ENCODE results near the gene HAUS8. TPM values are rescaled to one million over a fixed set of nuclear protein-coding genes. Genes with fewer than 3 reads are reported as not detected.
"Not testable (repeated sequence)": the region's sequence is repeated elsewhere in the genome, so short reads cannot be mapped to it uniquely, and the experiment has no call there.

The HAUS8 gene
- total and polyA plus RNA-seq, 9 of the 15 experiments (the other 6 are each of a cell fraction or from before 2014, with no cell fraction given), result 20.5 to 53.2 (median 36.0) TPM

- POLR2A ChIA-PET, result interaction anchor here (0.6 to 1.2 kb wide), 3 partner anchors 11 to 21 kb away, joined by 3 to 7 read pairs (median 3); no protein-coding TSS in a partner anchor
- Histone ChIP-seq H3K36me3 (ENCODE audit: control insufficient read depth, insufficient read depth, low read length) (peaks cover 63% of the 10 kb centered on the region; the same call in 2 of the 3 replicates), H3K9me3 (replicated peaks; ENCODE audit: control insufficient read depth, insufficient read depth, low read depth, low read length) (no peaks in the 10 kb centered on the region), H3K79me2 (ENCODE audit: control insufficient read depth, insufficient read depth, low read length) (peaks cover 23% of the 10 kb centered on the region), H3K27ac (ENCODE audit: extremely low read depth, low read depth, low read length) (no peak overlapping the region), H3K4me2 (ENCODE audit: insufficient read depth, low read length) (no peak overlapping the region), H4K20me1 (replicated peaks; ENCODE audit: control insufficient read depth, insufficient read depth, low read length) (peaks cover 30% of the 10 kb centered on the region), H3K9ac (ENCODE audit: insufficient read depth in 1 of 2, low read depth in 2 of 2, low read length in 2 of 2) (peak overlapping the region in 1 of 2 experiments; percentile 82; a peak in 2 of 4 replicates), H3K4me3 (no peak overlapping the region), H3K9me1 (ENCODE audit: control insufficient read depth, insufficient read depth, low read length) (no peaks in the 10 kb centered on the region), H3K4me1 (replicated peaks in 1 of 2; ENCODE audit: control insufficient read depth in 2 of 2, insufficient read depth in 2 of 2, low read length in 2 of 2) (peaks cover 0 to 20% of the 10 kb centered on the region in 2 experiments; a peak in 2 of 5 replicates), H3K27me3 (ENCODE audit: control insufficient read depth in 2 of 2, insufficient read depth in 2 of 2, low read length in 2 of 2) (no peaks in the 10 kb centered on the region), H2AFZ (ENCODE audit: low read depth, low read length) (no peak overlapping the region)
- CTCF ChIA-PET (ENCODE audit: low intra/inter-chr PET ratio), result no interaction called here
- intact Hi-C loops (cut with micrococcal nuclease), result no loop called here
- ATAC-seq (no peak), FAIRE-seq (no peak), DNase-seq (ENCODE audit: extremely low read depth in 1 of 4, low spot score in 3 of 4) (no peak)
- in situ Hi-C loops (cut with MboI), result no loop called here
- no TSS peak for BruUV-seq (replicated peaks)
- TF ChIP-seq FOSL1 (tag; conservative IDR thresholded peaks at IDR 0.05), result peak; percentile 81
- TF ChIP-seq ATF3 (IDR thresholded peaks at IDR 0.05), result 0 out of 2 replicates have a peak, but pooled peaks have one; percentile 10
- TF ChIP-seq ATF3 (CRISPR knock-in tag; conservative IDR thresholded peaks at IDR 0.05), result no peak
- TF ChIP-seq POLR2G (IDR thresholded peaks at IDR 0.05; ENCODE audit: low read depth, low read length), result peak; percentile 26; the same call in 1 of the 2 replicates
- no peak for TF ChIP-seq RBBP5 (IDR thresholded peaks at IDR 0.05; ENCODE audit: borderline replicate concordance, insufficient read depth, low read length, poor library complexity, severe bottlenecking)
- WGBS (ENCODE audit: insufficient coverage, low coverage, missing lambda C conversion rate), result 76% methylated on average over 26 of the region's 27 CpGs
Measured at GRCh38 chr19:17107546-17108452, 32.5 kb upstream of the HAUS8 start.

GRCh38 chr19:17106964-17107363 lies 31.7 kb upstream of the HAUS8 start:
- POLR2A ChIA-PET, result interaction anchor here (1.2 kb wide), 1 partner anchor 12 kb away, joined by 3 read pairs; no protein-coding TSS in a partner anchor
- Histone ChIP-seq H4K20me1 (replicated peaks; ENCODE audit: control insufficient read depth, insufficient read depth, low read length) (peaks cover 30% of the 10 kb centered on the region), H3K36me3 (ENCODE audit: control insufficient read depth, insufficient read depth, low read length) (peaks cover 69% of the 10 kb centered on the region; the same call in 2 of the 3 replicates), H3K4me1 (replicated peaks in 1 of 2; ENCODE audit: control insufficient read depth in 2 of 2, insufficient read depth in 2 of 2, low read length in 2 of 2) (peaks cover 0 to 19% of the 10 kb centered on the region in 2 experiments; a peak in 2 of 5 replicates), H3K79me2 (ENCODE audit: control insufficient read depth, insufficient read depth, low read length) (peaks cover 23% of the 10 kb centered on the region), H3K9ac (ENCODE audit: insufficient read depth in 1 of 2, low read depth in 2 of 2, low read length in 2 of 2) (peak overlapping the region in 1 of 2 experiments; percentile 82; a peak in 2 of 4 replicates)
- H3K9me3 ChIP-seq (replicated peaks; ENCODE audit: control insufficient read depth, insufficient read depth, low read depth, low read length); intact Hi-C loops (cut with micrococcal nuclease); H3K27ac ChIP-seq (ENCODE audit: extremely low read depth, low read depth, low read length); CTCF ChIA-PET (ENCODE audit: low intra/inter-chr PET ratio); DNase-seq (ENCODE audit: extremely low read depth in 1 of 4, low spot score in 3 of 4); H2AFZ ChIP-seq (ENCODE audit: low read depth, low read length); H3K4me3 ChIP-seq; H3K27me3 ChIP-seq (ENCODE audit: control insufficient read depth in 2 of 2, insufficient read depth in 2 of 2, low read length in 2 of 2); BruUV-seq (replicated peaks); H3K4me2 ChIP-seq (ENCODE audit: insufficient read depth, low read length); in situ Hi-C loops (cut with MboI); FAIRE-seq; H3K9me1 ChIP-seq (ENCODE audit: control insufficient read depth, insufficient read depth, low read length); ATAC-seq: not testable (repeated sequence)
- WGBS (ENCODE audit: insufficient coverage, low coverage, missing lambda C conversion rate), result 97% methylated on average over 4 of the region's 4 CpGs
